ENCODE results near the gene VWA5B2.

DNA sequence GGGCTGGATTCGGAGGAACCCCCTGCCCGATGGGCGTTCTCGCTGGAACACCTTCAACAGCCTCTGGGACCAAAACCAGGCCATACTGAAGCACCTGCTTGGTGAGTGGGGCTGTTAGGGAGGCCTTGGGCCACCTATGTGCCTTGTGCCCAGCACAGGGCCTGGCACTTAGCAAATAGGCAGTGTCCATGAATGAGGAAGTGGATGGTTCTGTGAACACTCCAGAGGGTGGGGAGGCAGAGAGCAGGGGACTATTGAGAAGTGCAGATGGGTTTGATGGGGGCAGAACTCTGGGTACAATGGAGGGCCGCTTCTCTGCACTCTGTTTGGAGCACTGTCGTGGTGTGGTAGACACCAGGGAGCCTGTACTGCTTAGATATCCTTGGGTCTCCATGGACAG lies 48.0 kb downstream of the VWA5B2 start:
- TF ChIP-seq, protein P1, sequence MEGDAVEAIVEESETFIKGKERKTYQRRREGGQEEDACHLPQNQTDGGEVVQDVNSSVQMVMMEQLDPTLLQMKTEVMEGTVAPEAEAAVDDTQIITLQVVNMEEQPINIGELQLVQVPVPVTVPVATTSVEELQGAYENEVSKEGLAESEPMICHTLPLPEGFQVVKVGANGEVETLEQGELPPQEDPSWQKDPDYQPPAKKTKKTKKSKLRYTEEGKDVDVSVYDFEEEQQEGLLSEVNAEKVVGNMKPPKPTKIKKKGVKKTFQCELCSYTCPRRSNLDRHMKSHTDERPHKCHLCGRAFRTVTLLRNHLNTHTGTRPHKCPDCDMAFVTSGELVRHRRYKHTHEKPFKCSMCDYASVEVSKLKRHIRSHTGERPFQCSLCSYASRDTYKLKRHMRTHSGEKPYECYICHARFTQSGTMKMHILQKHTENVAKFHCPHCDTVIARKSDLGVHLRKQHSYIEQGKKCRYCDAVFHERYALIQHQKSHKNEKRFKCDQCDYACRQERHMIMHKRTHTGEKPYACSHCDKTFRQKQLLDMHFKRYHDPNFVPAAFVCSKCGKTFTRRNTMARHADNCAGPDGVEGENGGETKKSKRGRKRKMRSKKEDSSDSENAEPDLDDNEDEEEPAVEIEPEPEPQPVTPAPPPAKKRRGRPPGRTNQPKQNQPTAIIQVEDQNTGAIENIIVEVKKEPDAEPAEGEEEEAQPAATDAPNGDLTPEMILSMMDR (CRISPR knock-in tag; IDR thresholded peaks at IDR 0.05): no peak
- no peak for TF ChIP-seq U2AF2 (IDR thresholded peaks at IDR 0.05; ENCODE audit: low read depth, low read length)
- no peak for TF ChIP-seq TRIM24 (CRISPR knock-in tag; IDR thresholded peaks at IDR 0.05)
- TF ChIP-seq, protein P2, sequence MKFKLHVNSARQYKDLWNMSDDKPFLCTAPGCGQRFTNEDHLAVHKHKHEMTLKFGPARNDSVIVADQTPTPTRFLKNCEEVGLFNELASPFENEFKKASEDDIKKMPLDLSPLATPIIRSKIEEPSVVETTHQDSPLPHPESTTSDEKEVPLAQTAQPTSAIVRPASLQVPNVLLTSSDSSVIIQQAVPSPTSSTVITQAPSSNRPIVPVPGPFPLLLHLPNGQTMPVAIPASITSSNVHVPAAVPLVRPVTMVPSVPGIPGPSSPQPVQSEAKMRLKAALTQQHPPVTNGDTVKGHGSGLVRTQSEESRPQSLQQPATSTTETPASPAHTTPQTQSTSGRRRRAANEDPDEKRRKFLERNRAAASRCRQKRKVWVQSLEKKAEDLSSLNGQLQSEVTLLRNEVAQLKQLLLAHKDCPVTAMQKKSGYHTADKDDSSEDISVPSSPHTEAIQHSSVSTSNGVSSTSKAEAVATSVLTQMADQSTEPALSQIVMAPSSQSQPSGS (CRISPR knock-in tag; IDR thresholded peaks at IDR 0.05): no peak
- TF ChIP-seq, protein P3, sequence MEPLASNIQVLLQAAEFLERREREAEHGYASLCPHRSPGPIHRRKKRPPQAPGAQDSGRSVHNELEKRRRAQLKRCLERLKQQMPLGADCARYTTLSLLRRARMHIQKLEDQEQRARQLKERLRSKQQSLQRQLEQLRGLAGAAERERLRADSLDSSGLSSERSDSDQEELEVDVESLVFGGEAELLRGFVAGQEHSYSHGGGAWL (CRISPR knock-in tag; IDR thresholded peaks at IDR 0.05): no peak

All from HepG2 (cell line).